ENCODE results near the gene GDF9.

Gene GDF9

DNA sequence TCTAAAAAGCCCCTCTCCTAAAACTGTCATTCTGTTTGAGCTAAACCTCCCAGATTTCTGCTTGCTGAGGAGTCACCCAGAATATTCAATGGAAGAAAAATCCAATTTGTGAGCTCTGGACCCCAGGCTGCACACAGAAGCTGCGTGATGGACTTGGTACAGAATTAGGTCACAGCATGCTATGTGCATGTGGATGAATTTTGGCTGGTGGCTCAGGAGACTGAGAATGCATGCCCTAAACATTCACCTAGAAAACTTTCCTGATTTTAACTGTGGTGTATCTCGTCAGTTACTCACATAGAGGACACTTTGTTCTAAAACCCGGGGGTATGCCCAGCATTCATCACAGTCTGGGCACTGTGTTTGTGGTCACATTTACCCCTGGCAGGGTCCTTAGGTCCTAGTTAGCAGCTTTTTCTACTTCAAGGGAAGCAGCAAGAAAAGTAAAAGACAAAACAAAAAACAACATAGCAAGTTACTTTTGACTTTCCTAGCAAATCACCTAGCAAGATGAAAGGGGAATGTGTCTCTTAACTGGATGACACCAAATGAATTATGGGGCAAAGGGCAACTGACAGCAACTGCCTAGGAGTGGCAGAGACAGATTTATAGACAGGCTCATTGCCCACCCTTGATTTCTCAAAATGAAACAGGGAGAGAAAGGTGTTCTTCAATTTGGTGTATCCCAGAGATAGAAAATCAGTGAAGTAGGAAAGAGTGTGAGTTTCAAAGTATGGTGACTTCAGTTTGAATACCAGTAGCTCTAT lies 27.6 kb downstream of the GDF9 start:
- DNase-seq (ENCODE audit: low read depth, low spot score) = no peak

DNA sequence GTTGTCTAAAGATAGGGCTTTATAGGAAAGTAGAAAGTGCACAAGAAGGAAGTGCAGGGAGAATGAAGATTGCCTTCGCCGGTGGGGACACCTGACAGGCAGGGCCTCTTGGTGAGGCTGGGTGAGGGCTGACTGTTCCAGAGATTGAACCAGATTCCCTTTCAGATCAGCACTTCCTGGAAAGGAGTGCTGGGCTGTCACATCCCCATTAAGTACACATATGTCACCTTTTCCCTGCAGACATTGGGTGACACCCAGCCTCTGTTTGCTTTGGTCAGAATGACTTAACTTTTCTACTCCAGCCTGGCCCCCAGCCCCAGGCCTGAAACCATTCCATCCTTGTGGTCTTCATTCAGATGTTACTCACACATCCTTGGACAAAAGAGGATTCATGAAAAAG lies 28.4 kb downstream of the GDF9 start:
- DNase-seq (ENCODE audit: low read depth, low spot score) = no peak

DNA sequence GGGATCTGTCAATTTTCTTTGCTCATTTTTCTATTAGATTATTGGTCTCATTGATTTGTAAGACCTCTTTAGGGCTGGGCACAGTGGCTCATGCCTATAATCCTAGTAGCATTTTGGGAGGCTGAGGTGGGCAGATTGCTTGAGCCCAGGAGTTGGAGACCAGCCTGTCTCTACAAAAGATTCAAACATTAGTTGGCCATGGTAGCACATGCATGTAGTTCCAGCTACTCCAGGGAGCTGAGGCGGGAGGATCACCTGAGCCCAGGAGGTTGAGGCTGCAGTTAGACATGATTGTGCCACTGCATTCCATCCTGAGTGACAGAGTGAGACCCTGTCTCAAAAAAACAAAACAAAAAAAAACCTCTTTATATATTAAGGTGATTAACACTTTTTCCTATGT lies 29.4 kb downstream of the GDF9 start:
- DNase-seq (ENCODE audit: low read depth, low spot score) = no peak

GRCh38 chr5:132834057-132834456 lies 32.2 kb downstream of the GDF9 start:
- no peak for DNase-seq (ENCODE audit: low read depth, low spot score)

GRCh38 chr5:132832612-132833011 lies 33.7 kb downstream of the GDF9 start:
- no peak for DNase-seq (ENCODE audit: low read depth, low spot score)

GRCh38 chr5:132831095-132831860 lies 35.0 kb downstream of the GDF9 start:
- no peak for DNase-seq (ENCODE audit: low read depth, low spot score)

- DNase-seq (ENCODE audit: low read depth, low spot score) = no peak
Measured at GRCh38 chr5:132830436-132831094, 35.7 kb downstream of the GDF9 start, which contains the start of gene SHROOM1. TSS of gene SHROOM1 (minus strand) at chr5:132830647. CDS start at chr5:132826140, 4,507 bp downstream.

- DNase-seq (ENCODE audit: low read depth, low spot score) = no peak
Measured at GRCh38 chr5:132829742-132830435, 36.4 kb downstream of the GDF9 start.

- DNase-seq (ENCODE audit: low read depth, low spot score) = no peak
Measured at GRCh38 chr5:132828846-132829494, 37.3 kb downstream of the GDF9 start.

GRCh38 chr5:132827943-132828673 lies 38.2 kb downstream of the GDF9 start:
- no peak for DNase-seq (ENCODE audit: low read depth, low spot score)

GRCh38 chr5:132826424-132827082 lies 39.7 kb downstream of the GDF9 start:
- DNase-seq (ENCODE audit: low read depth, low spot score) = no peak

- no peak for DNase-seq (ENCODE audit: low read depth, low spot score)
Measured at GRCh38 chr5:132825834-132826391, 40.4 kb downstream of the GDF9 start.

GRCh38 chr5:132825033-132825833 lies 41.0 kb downstream of the GDF9 start:
- DNase-seq (ENCODE audit: low read depth, low spot score) = no peak

DNA sequence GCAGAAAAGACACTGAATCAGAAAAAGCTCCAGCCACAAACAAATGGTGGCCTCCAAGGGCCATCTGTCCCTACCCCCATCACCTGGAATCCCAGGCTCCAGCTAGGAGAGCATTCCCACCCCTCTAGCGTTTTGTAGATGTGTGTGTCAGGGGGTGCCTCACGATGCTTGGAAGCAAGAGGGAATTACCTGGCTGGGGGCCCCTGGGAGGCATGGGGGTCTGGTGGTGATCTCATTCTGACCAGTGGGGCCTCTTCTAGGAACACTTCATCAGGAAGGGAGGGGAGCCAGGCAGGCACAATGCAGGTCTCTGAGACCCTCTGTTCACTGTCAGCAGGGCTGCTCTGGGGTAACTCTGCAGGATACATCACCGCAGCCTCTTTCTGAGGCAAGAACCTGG lies 41.8 kb downstream of the GDF9 start:
- no peak for DNase-seq (ENCODE audit: low read depth, low spot score)

- DNase-seq (ENCODE audit: low read depth, low spot score) = no peak
Measured at GRCh38 chr5:132823481-132824050, 42.7 kb downstream of the GDF9 start.

DNA sequence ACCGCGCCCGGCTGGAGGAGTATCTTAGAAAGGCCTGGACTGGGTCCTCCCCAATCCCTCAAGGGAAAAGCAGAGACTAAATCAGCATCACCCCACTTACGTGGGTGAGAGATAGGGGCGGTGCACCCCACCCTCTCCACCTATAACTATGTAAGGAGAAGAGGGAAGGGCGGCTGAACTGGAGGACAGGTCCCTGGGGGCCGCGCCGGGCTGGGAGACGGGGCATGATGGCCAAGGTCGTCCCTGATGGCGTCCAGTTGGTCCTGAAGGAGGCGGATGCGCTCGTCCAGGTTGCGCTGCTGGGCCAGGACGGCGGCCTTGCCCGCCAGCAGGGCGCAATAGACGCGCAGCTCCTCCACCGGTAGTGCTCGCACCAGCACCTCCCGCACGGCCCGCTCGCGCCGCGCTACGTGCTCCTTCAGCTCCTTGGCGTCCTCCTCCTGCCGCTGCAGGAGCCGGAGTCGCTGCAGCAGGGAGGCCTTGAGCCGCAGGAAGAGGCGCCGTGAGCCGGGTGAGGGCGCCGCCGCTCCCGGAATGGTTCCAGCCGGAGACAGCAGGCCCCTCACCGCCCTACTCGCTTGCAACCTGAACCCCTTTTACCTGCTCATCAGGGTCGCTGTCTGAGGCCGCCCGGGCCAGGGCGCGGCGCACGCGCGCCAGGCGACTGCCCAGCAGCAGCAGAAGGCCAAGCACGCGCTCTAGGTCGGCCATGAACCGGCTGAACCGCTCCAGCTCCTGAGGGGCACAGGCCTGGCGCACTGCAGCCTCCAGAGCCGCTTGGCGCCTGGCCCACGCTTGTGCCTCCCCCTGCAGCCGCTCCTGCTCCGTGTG lies 43.4 kb downstream of the GDF9 start:
- DNase-seq (ENCODE audit: low read depth, low spot score) = no peak

DNA sequence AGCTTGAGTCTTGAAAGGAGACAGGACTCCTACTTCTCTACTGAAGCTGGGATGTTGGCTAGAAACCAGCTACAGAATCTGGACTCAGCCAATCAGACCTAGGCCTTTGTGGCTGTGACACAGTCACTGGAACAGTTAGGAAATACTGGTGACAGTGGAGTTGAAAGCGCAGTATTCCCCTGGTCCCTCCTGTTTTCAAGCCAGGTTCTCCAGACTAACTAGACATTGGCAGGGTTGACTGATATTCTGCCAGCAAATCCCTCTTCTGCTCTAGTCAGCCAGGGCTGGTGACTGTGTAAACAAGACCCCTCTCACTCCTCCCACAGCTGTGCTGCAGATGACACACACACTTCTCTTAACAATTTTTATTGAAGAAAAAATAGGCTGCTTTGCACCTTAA lies 44.5 kb downstream of the GDF9 start:
- DNase-seq (ENCODE audit: low read depth, low spot score) = no peak

- no peak for DNase-seq (ENCODE audit: low read depth, low spot score)
Measured at GRCh38 chr5:132821350-132821749, 44.9 kb downstream of the GDF9 start.
